Measurements from ENCODE around the gene MAT1A.
"Not testable (repeated sequence)": the region's sequence is repeated elsewhere in the genome, so short reads cannot be mapped to it uniquely, and the experiment has no call there.

MAT1A gene

GRCh38 chr10:80289451-80290287, at the start of gene MAT1A:
Gene MAT1A, minus strand, starts transcription at chr10:80289658. Its CDS starts 235 bp downstream, at chr10:80289423.
- no peak for DNase-seq

- DNase-seq: no peak
These were observed 44.5 kb upstream of the MAT1A start for GRCh38 chr10:80333983-80334382.

- no peak for DNase-seq
These were observed 35.5 kb upstream of the MAT1A start for GRCh38 chr10:80324891-80325364.

- DNase-seq: no peak
These were observed 34.6 kb upstream of the MAT1A start for GRCh38 chr10:80324086-80324485.

- DNase-seq: no peak
These were observed 33.9 kb upstream of the MAT1A start for GRCh38 chr10:80323311-80323710.

- no peak for DNase-seq
These were observed 33.3 kb upstream of the MAT1A start for GRCh38 chr10:80322711-80323110.

GRCh38 chr10:80322158-80322557, 32.7 kb upstream of the MAT1A start:
- DNase-seq: no peak

- no peak for DNase-seq
These were observed 31.7 kb upstream of the MAT1A start for GRCh38 chr10:80321183-80321582.

- no peak for DNase-seq
These were observed 30.9 kb upstream of the MAT1A start for GRCh38 chr10:80320377-80320776.

- DNase-seq: no peak
These were observed 30.4 kb upstream of the MAT1A start for GRCh38 chr10:80319725-80320290.

GRCh38 chr10:80319318-80319717, 29.9 kb upstream of the MAT1A start:
- no peak for DNase-seq

GRCh38 chr10:80318742-80319141, 29.3 kb upstream of the MAT1A start:
- no peak for DNase-seq

GRCh38 chr10:80315391-80315790, 25.9 kb upstream of the MAT1A start:
- no peak for DNase-seq

- DNase-seq: no peak
These were observed 24.1 kb upstream of the MAT1A start for GRCh38 chr10:80313523-80313922.

- DNase-seq: not testable (repeated sequence)
These were observed 16.5 kb upstream of the MAT1A start for GRCh38 chr10:80305989-80306388.

GRCh38 chr10:80296942-80297341, 7.5 kb upstream of the MAT1A start:
- DNase-seq: no peak

GRCh38 chr10:80292607-80293239, 3.3 kb upstream of the MAT1A start:
- no peak for DNase-seq

GRCh38 chr10:80290474-80291220, 1.2 kb upstream of the MAT1A start:
- no peak for DNase-seq

GRCh38 chr10:80288849-80289248, 609 bp downstream of the MAT1A start:
- no peak for DNase-seq

GRCh38 chr10:80284522-80284921, 4.9 kb downstream of the MAT1A start:
- DNase-seq: no peak

- no peak for DNase-seq
These were observed 5.8 kb downstream of the MAT1A start for GRCh38 chr10:80283536-80284199.

- no peak for DNase-seq
These were observed 6.3 kb downstream of the MAT1A start for GRCh38 chr10:80283119-80283518.

Data from stimulated activated CD4-positive, alpha-beta T cell treated with anti-CD3 and anti-CD28 coated beads, Interleukin-12 subunit alpha, Interleukin-12 subunit beta, amount 100 ng/mL, for 4 hours (primary cell).